ENCODE measurements around the gene TLK2.
"Not testable (repeated sequence)": the region's sequence is repeated elsewhere in the genome, so short reads cannot be mapped to it uniquely, and the experiment has no call there.

TLK2 gene

GRCh38 chr17:62578757-62579487 lies 100.3 kb downstream of the TLK2 start:
- no peak overlapping the region for H3K4me3 ChIP-seq (replicated peaks; ENCODE audit: low read depth, low read length)
- TF ChIP-seq CTCF (IDR thresholded peaks at IDR 0.05; ENCODE audit: low read length, missing control alignments): no peak
- DNase-seq (ENCODE audit: low read depth): no peak

- no peak overlapping the region for H3K4me3 ChIP-seq (replicated peaks; ENCODE audit: low read depth, low read length)
- DNase-seq (ENCODE audit: low read depth): no peak
- TF ChIP-seq CTCF (IDR thresholded peaks at IDR 0.05; ENCODE audit: low read length, missing control alignments): no peak
Observed at GRCh38 chr17:62580947-62581346, 102.3 kb downstream of the TLK2 start.

GRCh38 chr17:62581764-62582163 lies 103.1 kb downstream of the TLK2 start:
- no peak overlapping the region for H3K4me3 ChIP-seq (replicated peaks; ENCODE audit: low read depth, low read length)
- TF ChIP-seq CTCF (IDR thresholded peaks at IDR 0.05; ENCODE audit: low read length, missing control alignments): no peak
- DNase-seq (ENCODE audit: low read depth): no peak

GRCh38 chr17:62587554-62587953 lies 108.9 kb downstream of the TLK2 start:
- no peak for DNase-seq (ENCODE audit: low read depth)
- no peak for TF ChIP-seq CTCF (IDR thresholded peaks at IDR 0.05; ENCODE audit: low read length, missing control alignments)
- no peak overlapping the region for H3K4me3 ChIP-seq (replicated peaks; ENCODE audit: low read depth, low read length)

- no peak for DNase-seq (ENCODE audit: low read depth)
- H3K4me3 ChIP-seq (replicated peaks; ENCODE audit: low read depth, low read length): no peak overlapping the region
- TF ChIP-seq CTCF (IDR thresholded peaks at IDR 0.05; ENCODE audit: low read length, missing control alignments): no peak
Observed at GRCh38 chr17:62588109-62588508, 109.5 kb downstream of the TLK2 start.

- TF ChIP-seq CTCF (IDR thresholded peaks at IDR 0.05; ENCODE audit: low read length, missing control alignments): no peak
- no peak for DNase-seq (ENCODE audit: low read depth)
- H3K4me3 ChIP-seq (replicated peaks; ENCODE audit: low read depth, low read length): no peak overlapping the region
Observed at GRCh38 chr17:62591333-62591732, 112.7 kb downstream of the TLK2 start.

GRCh38 chr17:62591822-62592221 lies 113.2 kb downstream of the TLK2 start:
- H3K4me3 ChIP-seq (replicated peaks; ENCODE audit: low read depth, low read length); DNase-seq (ENCODE audit: low read depth): not testable (repeated sequence)
